ENCODE measurements around the gene U2SURP.
"Not testable (repeated sequence)": the region's sequence is repeated elsewhere in the genome, so short reads cannot be mapped to it uniquely, and the experiment has no call there.

The U2SURP gene

GRCh38 chr3:143031327-143031726, 30.0 kb downstream of the U2SURP start:
- no peak for DNase-seq
- Histone ChIP-seq H3K9me2 (replicated peaks; ENCODE audit: insufficient read depth, low read length) (no peaks in the 10 kb centered on the region), H3K4me3 (ENCODE audit: low read length) (no peak overlapping the region), H2AFZ (ENCODE audit: low read length) (no peak overlapping the region), H4K20me1 (ENCODE audit: insufficient read depth, low read length) (no peaks in the 10 kb centered on the region), H3K4me2 (ENCODE audit: low read depth, low read length) (no peak overlapping the region), H3F3A (ENCODE audit: insufficient read depth, low read length) (peaks cover 6% of the 10 kb centered on the region; the same call in 1 of the 2 replicates), H3K9me3 (replicated peaks; ENCODE audit: insufficient read depth, low read length) (no peaks in the 10 kb centered on the region), H3K36me3 (replicated peaks; ENCODE audit: insufficient read depth, low read length) (peaks cover 10% of the 10 kb centered on the region; the same call in 1 of the 2 replicates), H3K79me2 (ENCODE audit: low read length) (no peaks in the 10 kb centered on the region), H3K27me3 (replicated peaks; ENCODE audit: insufficient read depth, low read length) (no peaks in the 10 kb centered on the region), H3K9ac (ENCODE audit: low read length) (no peak overlapping the region), H3K4me1 (ENCODE audit: low read length) (peaks cover 8% of the 10 kb centered on the region), H3K27ac (ENCODE audit: low read length) (no peak overlapping the region)
- TF ChIP-seq EZH2 (optimal IDR thresholded peaks at IDR 0.05; ENCODE audit: low read depth, low read length) (no peak), CTCF (IDR thresholded peaks at IDR 0.05; ENCODE audit: low read length) (no peak), EZH2phosphoT487 (IDR thresholded peaks at IDR 0.05; ENCODE audit: low read length) (no peak)

DNA sequence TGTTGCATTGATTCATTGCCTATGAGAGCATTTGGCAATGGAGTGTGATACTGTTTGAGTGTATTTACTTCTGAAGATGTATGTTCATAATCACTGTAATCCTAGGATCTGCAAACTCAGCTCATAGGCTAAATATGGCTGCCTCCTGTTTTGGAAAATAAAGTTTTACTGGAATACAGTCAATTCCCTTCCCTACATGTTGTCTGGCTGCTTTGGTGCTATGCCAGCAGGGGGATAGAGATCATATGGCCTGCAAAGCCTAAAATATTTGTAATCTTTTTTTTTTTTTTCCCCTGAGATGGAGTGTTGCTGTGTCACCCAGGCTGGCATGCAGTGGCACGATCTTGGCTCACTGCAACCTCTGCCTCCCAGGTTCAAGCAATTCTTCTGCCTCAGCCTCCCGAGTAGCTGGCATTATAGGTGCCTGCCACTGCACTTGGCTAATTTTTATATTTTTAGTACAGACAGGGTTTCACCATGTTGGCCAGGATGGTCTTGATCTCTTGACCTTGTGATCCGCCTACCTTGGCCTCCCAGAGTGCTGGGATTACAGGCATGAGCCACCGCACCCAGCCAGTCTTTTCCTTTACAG, 30.5 kb downstream of the U2SURP start:
- peaks cover 13% of the 10 kb centered on the region for H3K4me1 ChIP-seq (ENCODE audit: low read length)
- H3K9ac ChIP-seq (ENCODE audit: low read length); H3K36me3 ChIP-seq (replicated peaks; ENCODE audit: insufficient read depth, low read length); H3K4me3 ChIP-seq (ENCODE audit: low read length); H3K27ac ChIP-seq (ENCODE audit: low read length); H3K9me2 ChIP-seq (replicated peaks; ENCODE audit: insufficient read depth, low read length); H3K4me2 ChIP-seq (ENCODE audit: low read depth, low read length); H3F3A ChIP-seq (ENCODE audit: insufficient read depth, low read length); H2AFZ ChIP-seq (ENCODE audit: low read length); H3K9me3 ChIP-seq (replicated peaks; ENCODE audit: insufficient read depth, low read length); H3K79me2 ChIP-seq (ENCODE audit: low read length); H4K20me1 ChIP-seq (ENCODE audit: insufficient read depth, low read length); H3K27me3 ChIP-seq (replicated peaks; ENCODE audit: insufficient read depth, low read length); DNase-seq: not testable (repeated sequence)

DNA sequence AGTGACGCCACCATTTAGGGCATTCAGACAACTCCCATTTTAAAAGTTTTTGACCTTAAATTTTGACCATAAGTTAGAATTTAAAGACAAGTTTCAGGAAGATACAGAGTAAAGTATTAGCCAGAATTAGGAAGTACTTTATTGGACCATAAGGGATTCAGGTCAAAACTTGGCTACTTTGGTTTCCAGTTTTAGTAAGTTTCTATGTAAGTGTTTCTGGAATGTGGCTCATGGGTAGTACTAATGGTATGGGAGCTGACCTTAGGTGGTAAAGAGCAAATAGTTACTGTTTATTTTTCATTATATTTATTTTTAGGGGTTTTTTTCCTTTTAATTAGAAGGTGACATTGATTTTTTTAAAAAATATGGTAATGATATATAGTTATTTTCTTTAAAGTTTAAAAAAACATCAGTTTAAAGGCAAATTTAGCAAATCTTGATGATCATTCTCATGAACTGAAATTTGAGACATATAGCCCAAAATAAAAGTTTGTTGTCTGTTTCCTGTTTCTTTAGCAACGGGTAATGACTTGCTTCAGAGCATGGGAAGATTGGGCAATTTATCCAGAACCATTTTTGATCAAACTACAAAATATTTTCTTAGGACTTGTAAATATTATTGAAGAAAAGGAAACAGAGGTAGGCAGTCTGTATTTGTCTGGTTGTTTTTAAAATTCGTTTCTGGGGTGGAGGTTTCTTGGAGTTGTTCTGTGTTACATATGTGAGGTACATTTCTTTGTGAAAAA, 34.3 kb downstream of the U2SURP start:
- Histone ChIP-seq H4K20me1 (ENCODE audit: insufficient read depth, low read length) (no peaks in the 10 kb centered on the region), H3K27me3 (replicated peaks; ENCODE audit: insufficient read depth, low read length) (no peaks in the 10 kb centered on the region), H3K9me2 (replicated peaks; ENCODE audit: insufficient read depth, low read length) (no peaks in the 10 kb centered on the region), H3K36me3 (replicated peaks; ENCODE audit: insufficient read depth, low read length) (peaks cover 7% of the 10 kb centered on the region; the same call in 1 of the 2 replicates), H3K27ac (ENCODE audit: low read length) (no peak overlapping the region), H3K79me2 (ENCODE audit: low read length) (0 out of 2 replicates have a peak, but pooled peaks cover 3% of the 10 kb centered on the region), H3K9me3 (replicated peaks; ENCODE audit: insufficient read depth, low read length) (no peaks in the 10 kb centered on the region), H2AFZ (ENCODE audit: low read length) (no peak overlapping the region), H3K9ac (ENCODE audit: low read length) (no peak overlapping the region), H3K4me2 (ENCODE audit: low read depth, low read length) (peak overlapping the region; percentile 5; the same call in 1 of the 2 replicates), H3K4me1 (ENCODE audit: low read length) (peaks cover 13% of the 10 kb centered on the region), H3F3A (ENCODE audit: insufficient read depth, low read length) (peaks cover 6% of the 10 kb centered on the region; the same call in 1 of the 2 replicates), H3K4me3 (ENCODE audit: low read length) (no peak overlapping the region)
- TF ChIP-seq CTCF (IDR thresholded peaks at IDR 0.05; ENCODE audit: low read length) (no peak), EZH2phosphoT487 (IDR thresholded peaks at IDR 0.05; ENCODE audit: low read length) (no peak), EZH2 (optimal IDR thresholded peaks at IDR 0.05; ENCODE audit: low read depth, low read length) (no peak)
- DNase-seq: no peak

DNA sequence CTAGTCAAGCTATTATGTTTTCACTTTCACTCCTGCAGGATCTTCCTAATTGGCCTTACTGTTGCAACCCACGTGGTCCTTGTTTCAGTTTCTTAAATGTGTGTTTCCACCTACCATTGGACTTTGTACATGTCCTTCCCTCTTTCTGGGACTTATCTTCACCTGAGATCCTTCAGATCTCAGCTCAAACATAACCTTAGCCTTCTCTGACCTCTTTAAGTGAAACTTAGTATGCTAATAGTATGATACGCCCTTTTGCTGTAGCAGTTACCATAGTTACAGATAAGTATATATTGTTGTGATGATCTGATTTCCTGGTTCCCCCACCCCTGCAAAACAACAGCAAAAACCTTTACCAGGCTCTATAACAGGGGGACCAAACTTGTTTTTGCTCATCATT, 35.2 kb downstream of the U2SURP start:
- Histone ChIP-seq H4K20me1 (ENCODE audit: insufficient read depth, low read length) (no peaks in the 10 kb centered on the region), H2AFZ (ENCODE audit: low read length) (no peak overlapping the region), H3K9me2 (replicated peaks; ENCODE audit: insufficient read depth, low read length) (no peaks in the 10 kb centered on the region), H3K9ac (ENCODE audit: low read length) (no peak overlapping the region), H3K4me2 (ENCODE audit: low read depth, low read length) (no peak overlapping the region), H3K9me3 (replicated peaks; ENCODE audit: insufficient read depth, low read length) (no peaks in the 10 kb centered on the region), H3K27ac (ENCODE audit: low read length) (peak overlapping the region; percentile 13; the same call in 1 of the 2 replicates), H3K79me2 (ENCODE audit: low read length) (0 out of 2 replicates have a peak, but pooled peaks cover 3% of the 10 kb centered on the region), H3F3A (ENCODE audit: insufficient read depth, low read length) (peaks cover 6% of the 10 kb centered on the region; the same call in 1 of the 2 replicates), H3K4me3 (ENCODE audit: low read length) (no peak overlapping the region), H3K36me3 (replicated peaks; ENCODE audit: insufficient read depth, low read length) (peaks cover 7% of the 10 kb centered on the region; the same call in 1 of the 2 replicates), H3K27me3 (replicated peaks; ENCODE audit: insufficient read depth, low read length) (no peaks in the 10 kb centered on the region), H3K4me1 (ENCODE audit: low read length) (peaks cover 13% of the 10 kb centered on the region)
- TF ChIP-seq EZH2phosphoT487 (IDR thresholded peaks at IDR 0.05; ENCODE audit: low read length) (no peak), EZH2 (optimal IDR thresholded peaks at IDR 0.05; ENCODE audit: low read depth, low read length) (no peak), CTCF (IDR thresholded peaks at IDR 0.05; ENCODE audit: low read length) (no peak)
- peak; percentile 73 for DNase-seq

Measured in MM.1S (cell line).